ENCODE measurements around the gene ATG2B.

The ATG2B gene

DNA sequence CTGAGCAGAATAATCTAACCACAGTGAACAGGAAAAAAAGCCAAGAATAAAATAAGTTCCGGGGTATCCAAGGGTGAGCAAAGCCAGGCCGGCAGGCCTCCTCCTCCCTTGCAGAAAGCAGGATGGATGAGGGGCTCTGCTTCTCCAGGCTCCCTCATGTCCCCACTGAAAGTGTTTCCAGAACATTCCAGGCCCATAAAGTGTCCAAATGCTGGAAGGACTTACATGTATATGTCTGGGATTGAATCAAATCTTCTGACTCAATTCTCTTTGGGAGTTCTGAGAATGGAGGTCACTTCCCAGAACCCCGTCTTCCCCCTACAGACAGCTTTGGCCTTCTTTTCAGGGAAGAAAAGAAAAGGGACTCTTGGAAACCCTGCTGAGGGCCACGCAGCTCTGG lies 132.1 kb downstream of the ATG2B start:
- no peak overlapping the region for H3K27ac ChIP-seq (replicated peaks; ENCODE audit: low read length)
- H2AK5ac ChIP-seq (ENCODE audit: low read depth, low read length) = no peak overlapping the region
- peaks cover 0 to 17% (median 0%) of the 10 kb centered on the region in 3 experiments for H3K27me3 ChIP-seq (ENCODE audit: control insufficient read depth in 3 of 3, insufficient read depth in 3 of 3, low read depth in 1 of 3, low read length in 3 of 3)
- H3K18ac ChIP-seq (ENCODE audit: low read length) = no peak overlapping the region
- no peak overlapping the region for H4K8ac ChIP-seq (ENCODE audit: low read depth, low read length)
- H3K4me2 ChIP-seq (ENCODE audit: insufficient read depth, low read length, poor library complexity, severe bottlenecking) = no peak overlapping the region
- H2BK5ac ChIP-seq (ENCODE audit: low read length) = no peak overlapping the region
- H2BK15ac ChIP-seq (ENCODE audit: low read length) = no peak overlapping the region
- H2BK12ac ChIP-seq (ENCODE audit: low read length) = no peak overlapping the region
- H3K4me3 ChIP-seq (ENCODE audit: low read length in 2 of 2) = no peak overlapping the region
- H3K79me1 ChIP-seq (ENCODE audit: low read depth, low read length) = no peaks in the 10 kb centered on the region
- H3K14ac ChIP-seq (ENCODE audit: low read length) = no peak overlapping the region
- DNase-seq (ENCODE audit: low spot score) = no peak
- H3K9ac ChIP-seq (ENCODE audit: low read depth, low read length, poor library complexity) = no peak overlapping the region
- H4K91ac ChIP-seq (ENCODE audit: low read depth, low read length, poor library complexity) = no peak overlapping the region
- H3K9me3 ChIP-seq (replicated peaks in 1 of 2; ENCODE audit: control insufficient read depth in 2 of 2, insufficient read depth in 1 of 2, low read depth in 1 of 2, low read length in 2 of 2) = peaks cover 0 to 5% of the 10 kb centered on the region in 2 donors
- WGBS, 2 donors (ENCODE audit: extremely low coverage in 2 of 2, insufficient read length in 2 of 2, insufficient replicate concordance in 1 of 2) = no CpG with 5 or more reads among the region's 4 CpGs
- H2AFZ ChIP-seq (ENCODE audit: low read length) = no peak overlapping the region
- no peaks in the 10 kb centered on the region for H3K36me3 ChIP-seq (replicated peaks in 1 of 2; ENCODE audit: control insufficient read depth in 2 of 2, insufficient read depth in 2 of 2, low read length in 2 of 2)
- H3K23ac ChIP-seq (ENCODE audit: low read depth, low read length, poor library complexity) = no peak overlapping the region
- H3K4me1 ChIP-seq (ENCODE audit: control insufficient read depth in 2 of 2, insufficient read depth in 1 of 2, low read depth in 1 of 2, low read length in 2 of 2) = peaks cover 0 to 9% of the 10 kb centered on the region in 2 donors
- H2BK120ac ChIP-seq (ENCODE audit: low read depth, low read length) = no peak overlapping the region
- no peak overlapping the region for H3K4ac ChIP-seq (ENCODE audit: low read length)

GRCh38 chr14:96229315-96229714 lies 133.8 kb downstream of the ATG2B start:
- Histone ChIP-seq H2AK5ac (ENCODE audit: low read depth, low read length) (no peak overlapping the region), H3K18ac (ENCODE audit: low read length) (no peak overlapping the region), H2BK120ac (ENCODE audit: low read depth, low read length) (no peak overlapping the region), H3K14ac (ENCODE audit: low read length) (no peak overlapping the region), H3K4me2 (ENCODE audit: insufficient read depth, low read length, poor library complexity, severe bottlenecking) (no peak overlapping the region), H2AFZ (ENCODE audit: low read length) (no peak overlapping the region), H2BK15ac (ENCODE audit: low read length) (no peak overlapping the region), H3K9ac (ENCODE audit: low read depth, low read length, poor library complexity) (no peak overlapping the region), H3K27me3 (ENCODE audit: control insufficient read depth in 3 of 3, insufficient read depth in 3 of 3, low read depth in 1 of 3, low read length in 3 of 3) (peaks cover 0 to 17% (median 0%) of the 10 kb centered on the region in 3 experiments), H2BK5ac (ENCODE audit: low read length) (no peak overlapping the region), H3K79me1 (ENCODE audit: low read depth, low read length) (no peaks in the 10 kb centered on the region), H2BK12ac (ENCODE audit: low read length) (no peak overlapping the region), H4K91ac (ENCODE audit: low read depth, low read length, poor library complexity) (no peak overlapping the region), H3K27ac (replicated peaks; ENCODE audit: low read length) (no peak overlapping the region), H3K36me3 (replicated peaks in 1 of 2; ENCODE audit: control insufficient read depth in 2 of 2, insufficient read depth in 2 of 2, low read length in 2 of 2) (no peaks in the 10 kb centered on the region), H3K4me1 (ENCODE audit: control insufficient read depth in 2 of 2, insufficient read depth in 1 of 2, low read depth in 1 of 2, low read length in 2 of 2) (peaks cover 0 to 12% of the 10 kb centered on the region in 2 donors), H3K4ac (ENCODE audit: low read length) (no peak overlapping the region), H3K9me3 (replicated peaks in 1 of 2; ENCODE audit: control insufficient read depth in 2 of 2, insufficient read depth in 1 of 2, low read depth in 1 of 2, low read length in 2 of 2) (peaks cover 0 to 5% of the 10 kb centered on the region in 2 donors), H3K23ac (ENCODE audit: low read depth, low read length, poor library complexity) (no peak overlapping the region), H3K4me3 (ENCODE audit: low read length in 2 of 2) (no peak overlapping the region), H4K8ac (ENCODE audit: low read depth, low read length) (no peak overlapping the region)
- no peak for DNase-seq (ENCODE audit: low spot score)
- WGBS, 2 donors (ENCODE audit: extremely low coverage in 2 of 2, insufficient read length in 2 of 2, insufficient replicate concordance in 1 of 2) = no CpG with 5 or more reads among the region's 6 CpGs

Small RNA genes within 50 kb of the gene (small RNA-seq; reads per million reads assigned to genes)
- 1.2 reads per million for gene RNU2-33P (ENCODE audit: insufficient read depth)

All from neuronal stem cell (in vitro differentiated cells).